H1 (cell line): ENCODE results near the gene PAX3.

Source experiments
- BACH1 ChIP-seq: IDR thresholded peaks from 2 replicates; pipeline ENCODE4 v1.6.1; 2012; ENCODE audit warnings: low read length, improper control_type of control experiment
- CHD2 ChIP-seq: IDR thresholded peaks from 2 replicates; pipeline ENCODE4 v1.6.1; 2012; ENCODE audit warnings: low read length, improper control_type of control experiment
- CTCF ChIP-seq, 3 experiments: IDR thresholded peaks; 1 replicate in 2 of 3; 2 replicates in 1 of 3; pipeline versions ENCODE4 v1.5.1 to v1.6.1; 2011; ENCODE audit warnings: low read length in 3 of 3, mild to moderate bottlenecking in 3 of 3, inconsistent platforms in 2 of 3, low read depth in 1 of 3, moderate library complexity in 1 of 3; ENCODE audit not compliant: insufficient read depth in 1 of 3; ENCODE audit errors: control extremely low read depth in 1 of 3
- MAFK ChIP-seq: IDR thresholded peaks from 2 replicates; pipeline ENCODE4 v1.6.1; 2012; ENCODE audit warnings: low read depth, mild to moderate bottlenecking, improper control_type of control experiment, low read length

GRCh38 chr2:222232839-222233238 is 66.0 kb downstream of the PAX3 start:
- no peak for TF ChIP-seq CTCF (IDR thresholded peaks at IDR 0.05; ENCODE audit: control extremely low read depth in 1 of 3, insufficient read depth in 1 of 3, low read depth in 1 of 3, low read length in 3 of 3)
- TF ChIP-seq CHD2 = no peak
- TF ChIP-seq MAFK = no peak
- TF ChIP-seq BACH1 = no peak
